Muscle layer of duodenum (tissue), 2 donors: Measurements from ENCODE around the gene NFIB.

Experiments used
- H3K27ac ChIP-seq: one replicate; pipeline ENCODE4 v1.7.0; 2013; ENCODE audit warnings: mild to moderate bottlenecking, low read length
- H3K27me3 ChIP-seq: one replicate; pipeline ENCODE4 v1.7.0; 2013; ENCODE audit warnings: low read depth, mild to moderate bottlenecking, control low read depth, low read length
- H3K36me3 ChIP-seq, 2 donors: one replicate each; pipeline ENCODE4 v1.7.0; 2013; ENCODE audit warnings: low read length in 2 of 2, control low read depth in 1 of 2, mild to moderate bottlenecking in 1 of 2; ENCODE audit not compliant: insufficient read depth in 2 of 2, control insufficient read depth in 1 of 2
- H3K4me1 ChIP-seq, 2 donors: one replicate each; pipeline ENCODE4 v1.7.0; 2013; ENCODE audit warnings: low read length in 2 of 2, mild to moderate bottlenecking in 2 of 2, control low read depth in 1 of 2, moderate library complexity in 1 of 2; ENCODE audit not compliant: insufficient read depth in 2 of 2, control insufficient read depth in 1 of 2
- H3K4me3 ChIP-seq, 2 donors: one replicate each; pipeline ENCODE4 v1.7.0; 2013; ENCODE audit warnings: low read length in 2 of 2, low read depth in 1 of 2, mild to moderate bottlenecking in 1 of 2
- H3K9me3 ChIP-seq, 2 donors: one replicate each; pipeline ENCODE4 v1.7.0; 2013; ENCODE audit warnings: low read length in 2 of 2, control low read depth in 1 of 2, mild to moderate bottlenecking in 1 of 2; ENCODE audit not compliant: control insufficient read depth in 1 of 2
- donor health status: healthy.

The NFIB gene

GRCh38 chr9:14309403-14309802 is 4.5 kb downstream of the NFIB start:
- Histone ChIP-seq H3K36me3 (peaks cover 0 to 7% of the 10 kb centered on the region in 2 donors), H3K27me3 (no peaks in the 10 kb centered on the region), H3K27ac (peak overlapping the region; percentile 74), H3K4me3 (peak overlapping the region; percentile 37 to 88), H3K4me1 (peaks cover 10 to 28% of the 10 kb centered on the region in 2 donors), H3K9me3 (no peaks in the 10 kb centered on the region)

DNA sequence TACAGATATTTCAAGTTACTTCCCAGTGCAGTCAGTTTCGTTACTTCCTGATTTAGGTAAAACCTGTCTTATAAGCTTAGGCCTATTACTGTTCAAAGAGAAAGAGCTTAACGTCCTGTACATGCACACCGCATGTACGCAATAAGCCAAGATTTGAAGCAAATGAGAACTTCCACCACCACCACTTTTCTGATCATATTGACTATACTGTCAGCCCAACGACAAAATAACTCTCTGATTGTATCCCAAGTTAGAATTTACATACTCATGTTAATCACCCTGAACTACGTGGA is 5.1 kb downstream of the NFIB start:
- Histone ChIP-seq H3K36me3 (peaks cover 0 to 7% of the 10 kb centered on the region in 2 donors), H3K9me3 (no peaks in the 10 kb centered on the region), H3K27ac (peak overlapping the region; percentile 74), H3K4me1 (peaks cover 10 to 32% of the 10 kb centered on the region in 2 donors), H3K27me3 (no peaks in the 10 kb centered on the region), H3K4me3 (peak overlapping the region; percentile 37 to 88)

- H3K4me1 ChIP-seq = peaks cover 11 to 36% of the 10 kb centered on the region in 2 donors
- H3K4me3 ChIP-seq = peak overlapping the region; percentile 37 to 88
- peak overlapping the region; percentile 74 for H3K27ac ChIP-seq
These were observed 5.7 kb downstream of the NFIB start for GRCh38 chr9:14307989-14308852.

GRCh38 chr9:14306672-14307660 is 7.0 kb downstream of the NFIB start:
- no peak overlapping the region for H3K4me3 ChIP-seq
- H3K36me3 ChIP-seq = peaks cover 0 to 7% of the 10 kb centered on the region in 2 donors
- no peaks in the 10 kb centered on the region for H3K27me3 ChIP-seq
- no peaks in the 10 kb centered on the region for H3K9me3 ChIP-seq
- no peak overlapping the region for H3K27ac ChIP-seq
- peaks cover 22 to 47% of the 10 kb centered on the region in 2 donors for H3K4me1 ChIP-seq

More at GRCh38 chr9:14307989-14308852, 5.7 kb downstream of the NFIB start:
- Histone ChIP-seq H3K9me3 (no peaks in the 10 kb centered on the region), H3K27me3 (no peaks in the 10 kb centered on the region), H3K36me3 (peaks cover 0 to 7% of the 10 kb centered on the region in 2 donors)

DNA sequence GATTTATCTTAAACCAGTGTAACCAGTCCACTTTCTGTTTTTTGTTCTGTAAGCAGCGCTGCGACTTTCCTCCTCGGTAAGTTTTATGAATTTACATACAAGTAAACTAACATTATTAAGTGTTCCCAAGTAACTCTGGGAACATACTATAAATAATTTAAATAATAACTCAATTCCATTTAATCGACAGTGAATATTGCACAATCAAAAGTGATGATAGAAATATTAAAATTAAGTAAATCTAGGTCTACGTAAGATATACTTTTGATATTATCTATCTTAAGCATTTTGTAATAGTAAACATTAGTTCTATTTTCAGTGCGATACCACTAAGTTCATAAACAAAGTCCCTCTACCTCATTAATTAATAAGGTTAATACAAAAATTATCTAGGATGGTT is 7.8 kb downstream of the NFIB start:
- peaks cover 0 to 7% of the 10 kb centered on the region in 2 donors for H3K36me3 ChIP-seq
- no peaks in the 10 kb centered on the region for H3K9me3 ChIP-seq
- H3K27ac ChIP-seq = no peak overlapping the region
- no peaks in the 10 kb centered on the region for H3K27me3 ChIP-seq
- H3K4me3 ChIP-seq = no peak overlapping the region
- peaks cover 28 to 53% of the 10 kb centered on the region in 2 donors for H3K4me1 ChIP-seq

GRCh38 chr9:14304259-14304658 is 9.7 kb downstream of the NFIB start:
- Histone ChIP-seq H3K36me3 (peaks cover 0 to 7% of the 10 kb centered on the region in 2 donors), H3K4me3 (no peak overlapping the region), H3K9me3 (no peaks in the 10 kb centered on the region), H3K4me1 (peaks cover 28 to 52% of the 10 kb centered on the region in 2 donors), H3K27ac (no peak overlapping the region), H3K27me3 (no peaks in the 10 kb centered on the region)

DNA sequence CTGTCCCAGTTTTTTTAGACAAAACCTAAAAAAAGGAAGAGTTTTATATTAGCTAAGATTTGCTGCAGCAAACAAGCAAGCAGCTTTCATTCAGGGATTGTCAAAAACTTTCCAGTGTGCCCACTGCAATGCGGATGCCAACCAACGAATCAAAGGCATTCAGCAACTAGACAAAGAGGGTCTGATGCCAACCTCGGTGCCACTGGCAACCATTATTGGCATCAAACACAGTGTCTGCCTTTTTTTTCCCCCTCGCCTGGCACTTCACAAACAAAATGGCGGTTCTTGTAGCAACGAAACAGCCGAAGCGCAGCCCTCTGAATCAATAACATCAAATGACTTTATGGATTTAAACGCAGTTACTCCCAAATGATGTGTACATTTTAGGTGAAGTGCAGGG is 10.4 kb downstream of the NFIB start:
- no peak overlapping the region for H3K27ac ChIP-seq
- peak overlapping the region in 1 of 2 donors; percentile 9 for H3K4me3 ChIP-seq
- H3K9me3 ChIP-seq = no peaks in the 10 kb centered on the region
- no peaks in the 10 kb centered on the region for H3K27me3 ChIP-seq
- peaks cover 23 to 46% of the 10 kb centered on the region in 2 donors for H3K4me1 ChIP-seq
- peaks cover 0 to 7% of the 10 kb centered on the region in 2 donors for H3K36me3 ChIP-seq

GRCh38 chr9:14303100-14303499 is 10.8 kb downstream of the NFIB start:
- H3K4me3 ChIP-seq = peak overlapping the region in 1 of 2 donors; percentile 9
- no peaks in the 10 kb centered on the region for H3K27me3 ChIP-seq
- H3K4me1 ChIP-seq = peaks cover 19 to 42% of the 10 kb centered on the region in 2 donors
- no peaks in the 10 kb centered on the region for H3K9me3 ChIP-seq
- peaks cover 0 to 7% of the 10 kb centered on the region in 2 donors for H3K36me3 ChIP-seq
- no peak overlapping the region for H3K27ac ChIP-seq

DNA sequence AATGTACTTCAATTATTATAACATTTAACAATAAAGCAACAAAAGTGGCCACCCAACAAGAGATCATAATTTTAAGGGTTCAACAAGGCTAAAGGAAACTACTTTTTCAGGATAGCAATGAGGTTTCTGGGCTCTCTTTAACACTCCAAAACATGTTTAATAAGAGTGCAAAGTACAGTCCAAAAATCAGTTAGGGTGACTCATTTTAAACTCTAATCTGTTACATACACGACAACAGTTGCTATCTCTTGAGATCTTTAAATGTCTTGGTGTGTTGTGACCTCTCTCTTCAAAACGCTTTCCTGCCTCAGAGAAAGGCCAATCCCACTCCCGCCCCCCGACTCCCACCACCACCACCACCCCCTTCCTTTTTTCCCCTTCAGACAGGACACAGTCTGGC is 11.5 kb downstream of the NFIB start:
- Histone ChIP-seq H3K4me1 (peaks cover 18 to 39% of the 10 kb centered on the region in 2 donors), H3K4me3 (peak overlapping the region in 1 of 2 donors; percentile 5), H3K27ac (peak overlapping the region; percentile 19), H3K9me3 (no peaks in the 10 kb centered on the region), H3K36me3 (peaks cover 0 to 7% of the 10 kb centered on the region in 2 donors), H3K27me3 (no peaks in the 10 kb centered on the region)

- Histone ChIP-seq H3K27me3 (no peaks in the 10 kb centered on the region), H3K36me3 (peaks cover 0 to under 1% of the 10 kb centered on the region in 2 donors), H3K27ac (peak overlapping the region; percentile 19), H3K4me3 (no peak overlapping the region), H3K4me1 (peaks cover 18 to 44% of the 10 kb centered on the region in 2 donors), H3K9me3 (no peaks in the 10 kb centered on the region)
These were observed 12.3 kb downstream of the NFIB start for GRCh38 chr9:14301583-14302021.

GRCh38 chr9:14301006-14301405 is 12.9 kb downstream of the NFIB start:
- H3K27ac ChIP-seq = no peak overlapping the region
- no peak overlapping the region for H3K4me3 ChIP-seq

More at GRCh38 chr9:14301006-14301405, 12.9 kb downstream of the NFIB start:
- peaks cover 18 to 44% of the 10 kb centered on the region in 2 donors for H3K4me1 ChIP-seq
- H3K9me3 ChIP-seq = no peaks in the 10 kb centered on the region
- no peaks in the 10 kb centered on the region for H3K36me3 ChIP-seq
- no peaks in the 10 kb centered on the region for H3K27me3 ChIP-seq
